GM13977 (cell line): ENCODE measurements around the gene GRIN3A.

Experiments
- DNase-seq: peaks from one replicate; pipeline ENCODE4 v3.0.0; 2012; ENCODE audit warnings: low spot score
- CTCF ChIP-seq: IDR thresholded peaks from 2 replicates; pipeline ENCODE4 v1.5.1; 2012; ENCODE audit warnings: mild to moderate bottlenecking, control low read depth; ENCODE audit not compliant: insufficient read depth; ENCODE audit errors: extremely low read depth, missing control alignments
- in situ Hi-C: fragments of 300-500 bp; cut with MboI; formaldehyde crosslinking; loops from one replicate; pipeline ENCODE4 v1.12.0; 2022; ENCODE audit warnings: low sequenced_read_pairs, low pct_unique_long_range_greater_than_20kb, mixed read lengths, inconsistent platforms; ENCODE audit not compliant: unreplicated experiment

Gene GRIN3A

GRCh38 chr9:101604296-101604695 is 134.2 kb downstream of the GRIN3A start:
- DNase-seq, result no peak
- in situ Hi-C loops, result no loop called here
- no peak for TF ChIP-seq CTCF

- peak; percentile 50 for DNase-seq
- in situ Hi-C loops, result no loop called here
- peak; percentile 62 for TF ChIP-seq CTCF
Measured at GRCh38 chr9:101601904-101602765, 136.3 kb downstream of the GRIN3A start.

- in situ Hi-C loops, result no loop called here
Measured at GRCh38 chr9:101594796-101595195, 143.7 kb downstream of the GRIN3A start, which contains the start of gene PPP3R2. Gene PPP3R2, minus strand, starts transcription at chr9:101594969. Its CDS starts 48 bp downstream, at chr9:101594921.

GRCh38 chr9:101593345-101593744 is 145.1 kb downstream of the GRIN3A start:
- TF ChIP-seq CTCF, result no peak
- in situ Hi-C loops, result no loop called here
- DNase-seq, result no peak

More at GRCh38 chr9:101594796-101595195, 143.7 kb downstream of the GRIN3A start, which contains the start of gene PPP3R2:
- no peak for DNase-seq
- TF ChIP-seq CTCF, result no peak

GRCh38 chr9:101592788-101593187 is 145.7 kb downstream of the GRIN3A start:
- no peak for TF ChIP-seq CTCF
- in situ Hi-C loops, result no loop called here
- DNase-seq, result no peak

GRCh38 chr9:101591787-101592446 is 146.5 kb downstream of the GRIN3A start:
- no peak for TF ChIP-seq CTCF
- DNase-seq, result no peak
- in situ Hi-C loops, result no loop called here
